HepG2 (cell line): Measurements from ENCODE around the gene FJX1. TPM values are rescaled to one million over a fixed set of nuclear protein-coding genes. Genes with fewer than 3 reads are reported as not detected.

Experiments used
- CERS6 ChIP-seq: sonication (generic); formaldehyde crosslinking; IDR thresholded peaks from 2 replicates; pipeline ENCODE4 v1.5.0; 2020; ENCODE audit warnings: missing genetic modification reagents
- ETV5 ChIP-seq: IDR thresholded peaks from 2 replicates; pipeline ENCODE4 v1.6.1; 2018; ENCODE audit warnings: missing biosample characterization, missing genetic modification reagents, inconsistent platforms, borderline replicate concordance
- IKZF4 ChIP-seq: sonication (generic); formaldehyde crosslinking; IDR thresholded peaks from 2 replicates; pipeline ENCODE4 v1.5.1; 2020; ENCODE audit warnings: borderline replicate concordance, mild to moderate bottlenecking, low read depth, missing genetic modification reagents; ENCODE audit errors: not compliant biosample characterization
- SIN3A ChIP-seq: IDR thresholded peaks from 2 replicates; pipeline ENCODE4 v1.6.1; 2011; ENCODE audit warnings: low read depth, mild to moderate bottlenecking, control low read depth, low read length, borderline replicate concordance
- SMARCC2 ChIP-seq: fragments of 450-650 bp; IDR thresholded peaks from 2 replicates; pipeline ENCODE4 v1.6.1; 2017; ENCODE audit warnings: antibody characterized with exemption, mild to moderate bottlenecking
- YEATS4 ChIP-seq: sonication (generic); formaldehyde crosslinking; IDR thresholded peaks from 2 replicates; pipeline ENCODE4 v1.4.0; 2020; ENCODE audit warnings: missing genetic modification reagents, borderline replicate concordance
- YY1 ChIP-seq: IDR thresholded peaks from 2 replicates; pipeline ENCODE4 v1.6.1; 2011; ENCODE audit warnings: low read length, low read depth, moderate library complexity, mild to moderate bottlenecking; ENCODE audit not compliant: insufficient read depth, insufficient replicate concordance
- ZBTB1 ChIP-seq: sonication (generic); formaldehyde crosslinking; IDR thresholded peaks from 2 replicates; pipeline ENCODE4 v1.4.0; 2020; ENCODE audit warnings: missing genetic modification reagents, borderline replicate concordance
- ZMYM2 ChIP-seq: sonication (generic); formaldehyde crosslinking; IDR thresholded peaks from 2 replicates; pipeline ENCODE4 v1.8.0; 2022; ENCODE audit warnings: mild to moderate bottlenecking, missing genetic modification reagents
- ZNF253 ChIP-seq: sonication (generic); formaldehyde crosslinking; IDR thresholded peaks from 2 replicates; pipeline ENCODE4 v1.8.0; 2022; ENCODE audit warnings: mild to moderate bottlenecking, missing genetic modification reagents, borderline replicate concordance
- ZNF781 ChIP-seq: sonication (generic); formaldehyde crosslinking; IDR thresholded peaks from 2 replicates; pipeline ENCODE4 v1.5.1; 2020; ENCODE audit warnings: borderline replicate concordance, mild to moderate bottlenecking, missing genetic modification reagents; ENCODE audit errors: not compliant biosample characterization
- ZNF792 ChIP-seq: IDR thresholded peaks from 2 replicates; pipeline ENCODE4 v1.6.1; 2016
- polyA plus RNA-seq, 8 experiments: library from polyadenylated mRNA; depleted of rRNA in 3 of 8; stranded (reverse) in 7 of 8; unstranded in 1 of 8; fragments of >200 nt; fragmentation: Illumina TruSeq in 4 of 8; extraction: Trizol in 4 of 8; gene quantifications; 2 replicates each; pipeline versions ENCODE4 v1.2.1 to v1.2.3, GENCODE V29; 2011 to 2016; ENCODE audit warnings: low read depth in 4 of 8, missing spikeins in 1 of 8, mixed read lengths in 1 of 8; ENCODE audit not compliant: insufficient read depth in 1 of 8
- total RNA-seq, 5 experiments: library from RNA; depleted of rRNA; stranded (reverse); fragments of >200 nt; fragmentation: Illumina TruSeq; extraction: Trizol; gene quantifications; 2 replicates each; pipeline ENCODE4 v1.2.3, GENCODE V29; 2016; ENCODE audit warnings: low read depth in 1 of 5
- TF ChIP-seq, protein P1 (sequence below): sonication (generic); formaldehyde crosslinking; IDR thresholded peaks from 2 replicates; pipeline ENCODE4 v1.5.0; 2020; ENCODE audit warnings: mild to moderate bottlenecking, missing genetic modification reagents
- TF ChIP-seq, protein P2 (sequence below): sonication (generic); formaldehyde crosslinking; IDR thresholded peaks from 2 replicates; pipeline ENCODE4 v1.8.0; 2022; ENCODE audit warnings: low read depth, missing genetic modification reagents
- TF ChIP-seq, protein P3 (sequence below): sonication (generic); formaldehyde crosslinking; conservative IDR thresholded peaks from 2 replicates; pipeline ENCODE4 v1.4.0; 2020; ENCODE audit warnings: missing genetic modification reagents
- TF ChIP-seq, protein P4 (sequence below): IDR thresholded peaks from 2 replicates; pipeline ENCODE4 v1.6.1; 2012; ENCODE audit warnings: low read length, improper control_type of control experiment
- TF ChIP-seq, protein P5 (sequence below): IDR thresholded peaks from 2 replicates; pipeline ENCODE4 v1.6.1; 2016; ENCODE audit warnings: missing biosample characterization, missing genetic modification reagents, low read depth

The FJX1 gene
- total and polyA plus RNA-seq, 2 of the 13 experiments (the other 11 are each of a cell fraction or from before 2014, with no cell fraction given), result 0.40 to 0.82 TPM

DNA sequence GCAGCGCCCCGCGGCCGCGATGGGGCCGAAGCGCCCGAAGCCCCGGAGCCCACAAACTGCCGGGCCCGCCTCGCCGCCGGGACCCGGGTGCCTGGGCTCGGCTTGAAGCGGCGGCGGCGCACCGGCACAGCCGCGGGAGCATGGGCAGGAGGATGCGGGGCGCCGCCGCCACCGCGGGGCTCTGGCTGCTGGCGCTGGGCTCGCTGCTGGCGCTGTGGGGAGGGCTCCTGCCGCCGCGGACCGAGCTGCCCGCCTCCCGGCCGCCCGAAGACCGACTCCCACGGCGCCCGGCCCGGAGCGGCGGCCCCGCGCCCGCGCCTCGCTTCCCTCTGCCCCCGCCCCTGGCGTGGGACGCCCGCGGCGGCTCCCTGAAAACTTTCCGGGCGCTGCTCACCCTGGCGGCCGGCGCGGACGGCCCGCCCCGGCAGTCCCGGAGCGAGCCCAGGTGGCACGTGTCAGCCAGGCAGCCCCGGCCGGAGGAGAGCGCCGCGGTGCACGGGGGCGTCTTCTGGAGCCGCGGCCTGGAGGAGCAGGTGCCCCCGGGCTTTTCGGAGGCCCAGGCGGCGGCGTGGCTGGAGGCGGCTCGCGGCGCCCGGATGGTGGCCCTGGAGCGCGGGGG is 346 bp downstream of the FJX1 start (continued):
- TF ChIP-seq ZMYM2 (CRISPR knock-in tag) (no peak), CERS6 (CRISPR knock-in tag) (no peak), IKZF4 (peak; percentile 14), SIN3A (no peak), ZBTB1 (CRISPR knock-in tag) (no peak), SMARCC2 (no peak), ZNF253 (CRISPR knock-in tag) (no peak), ZNF781 (CRISPR knock-in tag) (no peak), ZNF792 (CRISPR knock-in tag) (no peak), YY1 (no peak), YEATS4 (CRISPR knock-in tag) (peak; percentile 21; the same call in 1 of the 2 replicates), ETV5 (CRISPR knock-in tag) (no peak)
- TF ChIP-seq, protein P1, sequence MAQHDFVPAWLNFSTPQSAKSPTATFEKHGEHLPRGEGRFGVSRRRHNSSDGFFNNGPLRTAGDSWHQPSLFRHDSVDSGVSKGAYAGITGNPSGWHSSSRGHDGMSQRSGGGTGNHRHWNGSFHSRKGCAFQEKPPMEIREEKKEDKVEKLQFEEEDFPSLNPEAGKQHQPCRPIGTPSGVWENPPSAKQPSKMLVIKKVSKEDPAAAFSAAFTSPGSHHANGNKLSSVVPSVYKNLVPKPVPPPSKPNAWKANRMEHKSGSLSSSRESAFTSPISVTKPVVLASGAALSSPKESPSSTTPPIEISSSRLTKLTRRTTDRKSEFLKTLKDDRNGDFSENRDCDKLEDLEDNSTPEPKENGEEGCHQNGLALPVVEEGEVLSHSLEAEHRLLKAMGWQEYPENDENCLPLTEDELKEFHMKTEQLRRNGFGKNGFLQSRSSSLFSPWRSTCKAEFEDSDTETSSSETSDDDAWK (CRISPR knock-in tag), result no peak
- TF ChIP-seq, protein P2, sequence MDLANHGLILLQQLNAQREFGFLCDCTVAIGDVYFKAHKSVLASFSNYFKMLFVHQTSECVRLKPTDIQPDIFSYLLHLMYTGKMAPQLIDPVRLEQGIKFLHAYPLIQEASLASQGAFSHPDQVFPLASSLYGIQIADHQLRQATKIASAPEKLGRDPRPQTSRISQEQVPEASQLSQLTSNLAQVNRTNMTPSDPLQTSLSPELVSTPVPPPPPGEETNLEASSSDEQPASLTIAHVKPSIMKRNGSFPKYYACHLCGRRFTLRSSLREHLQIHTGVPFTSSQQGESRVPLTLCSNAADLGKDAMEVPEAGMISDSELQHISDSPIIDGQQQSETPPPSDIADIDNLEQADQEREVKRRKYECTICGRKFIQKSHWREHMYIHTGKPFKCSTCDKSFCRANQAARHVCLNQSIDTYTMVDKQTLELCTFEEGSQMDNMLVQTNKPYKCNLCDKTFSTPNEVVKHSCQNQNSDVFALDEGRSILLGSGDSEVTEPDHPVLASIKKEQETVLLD (CRISPR knock-in tag), result 0 out of 2 replicates have a peak, but pooled peaks have one; percentile 41
- TF ChIP-seq, protein P3, sequence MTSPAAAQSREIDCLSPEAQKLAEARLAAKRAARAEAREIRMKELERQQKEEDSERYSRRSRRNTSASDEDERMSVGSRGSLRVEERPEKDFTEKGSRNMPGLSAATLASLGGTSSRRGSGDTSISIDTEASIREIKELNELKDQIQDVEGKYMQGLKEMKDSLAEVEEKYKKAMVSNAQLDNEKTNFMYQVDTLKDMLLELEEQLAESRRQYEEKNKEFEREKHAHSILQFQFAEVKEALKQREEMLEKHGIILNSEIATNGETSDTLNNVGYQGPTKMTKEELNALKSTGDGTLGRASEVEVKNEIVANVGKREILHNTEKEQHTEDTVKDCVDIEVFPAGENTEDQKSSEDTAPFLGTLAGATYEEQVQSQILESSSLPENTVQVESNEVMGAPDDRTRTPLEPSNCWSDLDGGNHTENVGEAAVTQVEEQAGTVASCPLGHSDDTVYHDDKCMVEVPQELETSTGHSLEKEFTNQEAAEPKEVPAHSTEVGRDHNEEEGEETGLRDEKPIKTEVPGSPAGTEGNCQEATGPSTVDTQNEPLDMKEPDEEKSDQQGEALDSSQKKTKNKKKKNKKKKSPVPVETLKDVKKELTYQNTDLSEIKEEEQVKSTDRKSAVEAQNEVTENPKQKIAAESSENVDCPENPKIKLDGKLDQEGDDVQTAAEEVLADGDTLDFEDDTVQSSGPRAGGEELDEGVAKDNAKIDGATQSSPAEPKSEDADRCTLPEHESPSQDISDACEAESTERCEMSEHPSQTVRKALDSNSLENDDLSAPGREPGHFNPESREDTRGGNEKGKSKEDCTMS (CRISPR knock-in tag), result no peak
- TF ChIP-seq, protein P4, sequence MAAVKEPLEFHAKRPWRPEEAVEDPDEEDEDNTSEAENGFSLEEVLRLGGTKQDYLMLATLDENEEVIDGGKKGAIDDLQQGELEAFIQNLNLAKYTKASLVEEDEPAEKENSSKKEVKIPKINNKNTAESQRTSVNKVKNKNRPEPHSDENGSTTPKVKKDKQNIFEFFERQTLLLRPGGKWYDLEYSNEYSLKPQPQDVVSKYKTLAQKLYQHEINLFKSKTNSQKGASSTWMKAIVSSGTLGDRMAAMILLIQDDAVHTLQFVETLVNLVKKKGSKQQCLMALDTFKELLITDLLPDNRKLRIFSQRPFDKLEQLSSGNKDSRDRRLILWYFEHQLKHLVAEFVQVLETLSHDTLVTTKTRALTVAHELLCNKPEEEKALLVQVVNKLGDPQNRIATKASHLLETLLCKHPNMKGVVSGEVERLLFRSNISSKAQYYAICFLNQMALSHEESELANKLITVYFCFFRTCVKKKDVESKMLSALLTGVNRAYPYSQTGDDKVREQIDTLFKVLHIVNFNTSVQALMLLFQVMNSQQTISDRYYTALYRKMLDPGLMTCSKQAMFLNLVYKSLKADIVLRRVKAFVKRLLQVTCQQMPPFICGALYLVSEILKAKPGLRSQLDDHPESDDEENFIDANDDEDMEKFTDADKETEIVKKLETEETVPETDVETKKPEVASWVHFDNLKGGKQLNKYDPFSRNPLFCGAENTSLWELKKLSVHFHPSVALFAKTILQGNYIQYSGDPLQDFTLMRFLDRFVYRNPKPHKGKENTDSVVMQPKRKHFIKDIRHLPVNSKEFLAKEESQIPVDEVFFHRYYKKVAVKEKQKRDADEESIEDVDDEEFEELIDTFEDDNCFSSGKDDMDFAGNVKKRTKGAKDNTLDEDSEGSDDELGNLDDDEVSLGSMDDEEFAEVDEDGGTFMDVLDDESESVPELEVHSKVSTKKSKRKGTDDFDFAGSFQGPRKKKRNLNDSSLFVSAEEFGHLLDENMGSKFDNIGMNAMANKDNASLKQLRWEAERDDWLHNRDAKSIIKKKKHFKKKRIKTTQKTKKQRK, result no peak
- TF ChIP-seq, protein P5, sequence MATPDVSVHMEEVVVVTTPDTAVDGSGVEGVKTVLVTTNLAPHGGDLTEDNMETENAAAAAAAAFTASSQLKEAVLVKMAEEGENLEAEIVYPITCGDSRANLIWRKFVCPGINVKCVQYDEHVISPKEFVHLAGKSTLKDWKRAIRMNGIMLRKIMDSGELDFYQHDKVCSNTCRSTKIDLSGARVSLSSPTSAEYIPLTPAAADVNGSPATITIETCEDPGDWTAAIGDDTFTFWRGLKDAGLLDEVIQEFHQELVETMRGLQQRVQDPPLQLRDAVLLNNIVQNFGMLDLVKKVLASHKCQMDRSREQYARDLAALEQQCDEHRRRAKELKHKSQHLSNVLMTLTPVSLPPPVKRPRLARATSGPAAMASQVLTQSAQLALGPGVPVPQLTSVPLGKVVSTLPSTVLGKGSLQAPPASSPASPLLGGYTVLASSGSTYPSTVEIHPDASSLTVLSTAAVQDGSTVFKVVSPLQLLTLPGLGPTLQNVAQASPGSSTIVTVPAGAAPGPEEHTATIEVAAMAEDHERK (CRISPR knock-in tag), result no peak
